Measurements from ENCODE around the gene ALOX15.
"Not testable (repeated sequence)": the region's sequence is repeated elsewhere in the genome, so short reads cannot be mapped to it uniquely, and the experiment has no call there.

The ALOX15 gene

GRCh38 chr17:4617590-4618351 lies 23.7 kb downstream of the ALOX15 start:
- no peak for FAIRE-seq

- no peak for FAIRE-seq
These were observed 24.4 kb downstream of the ALOX15 start for GRCh38 chr17:4617090-4617489.

- no peak for FAIRE-seq
These were observed 25.0 kb downstream of the ALOX15 start for GRCh38 chr17:4616476-4616875.

- FAIRE-seq = no peak
These were observed 30.8 kb downstream of the ALOX15 start for GRCh38 chr17:4610656-4611055.

- no peak for FAIRE-seq
These were observed 31.3 kb downstream of the ALOX15 start for GRCh38 chr17:4610162-4610561.

- no peak for FAIRE-seq
These were observed 31.7 kb downstream of the ALOX15 start for GRCh38 chr17:4609761-4610160.

- FAIRE-seq = no peak
These were observed 33.7 kb downstream of the ALOX15 start for GRCh38 chr17:4607773-4608187.

GRCh38 chr17:4607261-4607741 lies 34.2 kb downstream of the ALOX15 start:
- FAIRE-seq = no peak

GRCh38 chr17:4605826-4606225 lies 35.7 kb downstream of the ALOX15 start:
- FAIRE-seq = no peak

GRCh38 chr17:4604736-4605135 lies 36.7 kb downstream of the ALOX15 start:
- FAIRE-seq = not testable (repeated sequence)

- FAIRE-seq = no peak
These were observed 37.3 kb downstream of the ALOX15 start for GRCh38 chr17:4604111-4604644.

GRCh38 chr17:4602041-4602440 lies 39.4 kb downstream of the ALOX15 start:
- no peak for FAIRE-seq

GRCh38 chr17:4601326-4601725 lies 40.2 kb downstream of the ALOX15 start:
- no peak for FAIRE-seq

- no peak for FAIRE-seq
These were observed 40.9 kb downstream of the ALOX15 start for GRCh38 chr17:4600563-4600962.

- no peak for FAIRE-seq
These were observed 41.8 kb downstream of the ALOX15 start for GRCh38 chr17:4599505-4600281.

- no peak for FAIRE-seq
These were observed 42.5 kb downstream of the ALOX15 start for GRCh38 chr17:4598776-4599504.

- FAIRE-seq = no peak
These were observed 43.5 kb downstream of the ALOX15 start for GRCh38 chr17:4597975-4598374.

- FAIRE-seq = no peak
These were observed 44.7 kb downstream of the ALOX15 start for GRCh38 chr17:4596636-4597380.

- not testable (repeated sequence) for FAIRE-seq
These were observed 45.7 kb downstream of the ALOX15 start for GRCh38 chr17:4595685-4596342.

- FAIRE-seq = no peak
These were observed 46.4 kb downstream of the ALOX15 start for GRCh38 chr17:4594931-4595684.

GRCh38 chr17:4594406-4594805 lies 47.1 kb downstream of the ALOX15 start:
- FAIRE-seq = no peak
